Loucy (cell line): Measurements from ENCODE around the gene MSANTD7.

Experiments used
- H2AFZ ChIP-seq: fragments of 200-600 bp; sonication (generic); 2 replicates; pipeline ENCODE4 v1.6.0; 2016; ENCODE audit warnings: antibody characterized with exemption, mild to moderate bottlenecking, low read length, moderate library complexity
- H3F3A ChIP-seq: fragments of 200-600 bp; 2 replicates; pipeline ENCODE4 v1.6.0; 2016; ENCODE audit warnings: antibody characterized with exemption, low read depth, mild to moderate bottlenecking
- H3K27me3 ChIP-seq: fragments of 200-600 bp; sonication (generic); 2 replicates; pipeline ENCODE4 v1.6.1; 2014; ENCODE audit warnings: low read length, mild to moderate bottlenecking; ENCODE audit not compliant: insufficient read depth, poor library complexity, severe bottlenecking
- H3K36me3 ChIP-seq: fragments of 200-600 bp; sonication (generic); 2 replicates; pipeline ENCODE4 v1.6.1; 2016; ENCODE audit warnings: low read length; ENCODE audit not compliant: insufficient read depth
- H3K4me1 ChIP-seq: fragments of 200-600 bp; sonication (generic); 2 replicates; pipeline ENCODE4 v1.5.1; 2014; ENCODE audit warnings: low read length, mild to moderate bottlenecking; ENCODE audit not compliant: insufficient read depth, poor library complexity, severe bottlenecking
- H3K4me2 ChIP-seq: fragments of 200-600 bp; sonication (generic); 2 replicates; pipeline ENCODE4 v1.6.0; 2014; ENCODE audit warnings: antibody characterized with exemption, low read length, low read depth, mild to moderate bottlenecking; ENCODE audit not compliant: poor library complexity, severe bottlenecking
- H3K4me3 ChIP-seq: fragments of 200-600 bp; sonication (generic); 2 replicates; pipeline ENCODE4 v1.5.1; 2014; ENCODE audit warnings: low read length, mild to moderate bottlenecking, mixed read lengths; ENCODE audit not compliant: poor library complexity, severe bottlenecking
- H3K79me2 ChIP-seq: fragments of 200-600 bp; sonication (generic); 2 replicates; pipeline ENCODE4 v1.6.1; 2014; ENCODE audit warnings: low read length; ENCODE audit not compliant: insufficient read depth
- H3K9ac ChIP-seq: fragments of 200-600 bp; sonication (generic); 2 replicates; pipeline ENCODE4 v1.6.0; 2014; ENCODE audit warnings: mild to moderate bottlenecking, low read depth, low read length, moderate library complexity; ENCODE audit not compliant: poor library complexity, severe bottlenecking
- H3K9me2 ChIP-seq: fragments of 200-600 bp; sonication (generic); replicated peaks from 2 replicates; pipeline ENCODE4 v1.6.1; 2016; ENCODE audit warnings: low read depth, low read length, mixed read lengths
- H3K9me3 ChIP-seq: fragments of 200-600 bp; sonication (generic); 2 replicates; pipeline ENCODE4 v1.6.1; 2014; ENCODE audit warnings: mild to moderate bottlenecking, antibody characterized with exemption, low read length, low read depth; ENCODE audit not compliant: insufficient read depth
- H4K20me1 ChIP-seq: fragments of 200-600 bp; sonication (generic); 2 replicates; pipeline ENCODE4 v1.6.0; 2014; ENCODE audit warnings: antibody characterized with exemption, low read length, mild to moderate bottlenecking; ENCODE audit not compliant: insufficient read depth, poor library complexity, severe bottlenecking
- EZH2phosphoT487 ChIP-seq: fragments of 200-600 bp; IDR thresholded peaks from 2 replicates; pipeline ENCODE4 v1.6.1; 2018; ENCODE audit warnings: antibody characterized with exemption, mild to moderate bottlenecking, moderate library complexity, borderline replicate concordance
- TF ChIP-seq, protein P1 (sequence below): fragments of 200-600 bp; sonication (generic); conservative IDR thresholded peaks from 2 replicates; pipeline ENCODE4 v1.5.1; 2014; ENCODE audit warnings: mild to moderate bottlenecking, antibody characterized with exemption, low read length

The MSANTD7 gene

DNA sequence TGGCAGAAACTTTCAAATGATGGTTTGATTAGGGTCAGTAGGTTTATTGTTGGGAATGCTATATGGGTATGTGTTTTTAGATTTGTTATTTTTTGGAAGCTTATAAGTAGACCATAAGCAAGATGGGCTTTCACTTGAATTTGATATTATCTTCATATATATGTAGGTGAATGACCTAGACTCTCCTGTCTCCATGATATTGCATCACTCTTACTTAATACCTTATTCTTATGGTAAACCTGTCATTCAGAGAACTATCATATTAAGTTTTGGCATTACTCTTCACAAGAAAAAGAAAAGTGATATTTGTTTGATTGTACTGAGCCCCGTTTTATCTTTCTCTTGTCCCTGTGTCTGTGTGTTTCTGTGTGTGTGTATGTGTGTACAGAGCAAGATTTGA lies 17.3 kb downstream of the MSANTD7 start:
- Histone ChIP-seq H2AFZ (no peak overlapping the region), H3K9me2 (no peaks in the 10 kb centered on the region), H3F3A (no peaks in the 10 kb centered on the region), H3K36me3 (peaks cover 28% of the 10 kb centered on the region), H3K79me2 (no peaks in the 10 kb centered on the region), H3K9ac (no peak overlapping the region), H4K20me1 (no peaks in the 10 kb centered on the region), H3K27me3 (no peaks in the 10 kb centered on the region), H3K9me3 (no peaks in the 10 kb centered on the region), H3K4me2 (no peak overlapping the region), H3K4me3 (no peak overlapping the region), H3K4me1 (no peaks in the 10 kb centered on the region)
- TF ChIP-seq, protein P1, sequence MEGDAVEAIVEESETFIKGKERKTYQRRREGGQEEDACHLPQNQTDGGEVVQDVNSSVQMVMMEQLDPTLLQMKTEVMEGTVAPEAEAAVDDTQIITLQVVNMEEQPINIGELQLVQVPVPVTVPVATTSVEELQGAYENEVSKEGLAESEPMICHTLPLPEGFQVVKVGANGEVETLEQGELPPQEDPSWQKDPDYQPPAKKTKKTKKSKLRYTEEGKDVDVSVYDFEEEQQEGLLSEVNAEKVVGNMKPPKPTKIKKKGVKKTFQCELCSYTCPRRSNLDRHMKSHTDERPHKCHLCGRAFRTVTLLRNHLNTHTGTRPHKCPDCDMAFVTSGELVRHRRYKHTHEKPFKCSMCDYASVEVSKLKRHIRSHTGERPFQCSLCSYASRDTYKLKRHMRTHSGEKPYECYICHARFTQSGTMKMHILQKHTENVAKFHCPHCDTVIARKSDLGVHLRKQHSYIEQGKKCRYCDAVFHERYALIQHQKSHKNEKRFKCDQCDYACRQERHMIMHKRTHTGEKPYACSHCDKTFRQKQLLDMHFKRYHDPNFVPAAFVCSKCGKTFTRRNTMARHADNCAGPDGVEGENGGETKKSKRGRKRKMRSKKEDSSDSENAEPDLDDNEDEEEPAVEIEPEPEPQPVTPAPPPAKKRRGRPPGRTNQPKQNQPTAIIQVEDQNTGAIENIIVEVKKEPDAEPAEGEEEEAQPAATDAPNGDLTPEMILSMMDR = no peak
- TF ChIP-seq EZH2phosphoT487 = no peak

DNA sequence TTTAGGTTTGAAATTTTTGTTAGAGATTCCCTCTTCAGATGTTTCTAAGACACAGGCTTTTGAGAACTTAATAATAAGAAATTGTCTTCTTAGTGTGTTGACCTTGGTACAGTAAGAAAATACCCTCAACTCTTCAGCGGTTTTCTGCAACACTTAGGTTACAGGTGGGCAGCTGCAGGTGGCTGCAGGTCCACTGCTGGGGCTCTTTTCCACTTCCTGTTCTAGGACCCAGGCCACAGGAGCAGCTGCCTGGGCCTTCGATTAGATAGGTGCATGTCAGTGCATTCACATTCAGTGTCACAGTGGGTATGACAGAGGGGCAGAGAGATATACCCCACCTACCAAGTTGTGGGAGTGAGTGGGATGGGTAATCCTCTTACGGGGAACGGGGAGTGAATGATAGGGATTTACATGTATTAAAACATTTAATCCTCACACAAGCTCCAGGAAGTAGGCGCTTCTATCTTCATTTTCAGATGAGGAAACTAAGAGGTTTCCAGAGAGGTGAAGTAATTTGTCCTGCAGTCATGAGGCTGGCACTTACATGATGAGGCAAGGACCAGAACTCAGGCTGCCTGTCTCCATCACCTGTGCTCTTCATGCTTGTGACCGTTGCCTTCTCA lies 20.3 kb downstream of the MSANTD7 start:
- Histone ChIP-seq H3K36me3 (peaks cover 32% of the 10 kb centered on the region), H3K4me2 (no peak overlapping the region), H4K20me1 (no peaks in the 10 kb centered on the region), H3K9me3 (no peaks in the 10 kb centered on the region), H3K9me2 (no peaks in the 10 kb centered on the region), H2AFZ (no peak overlapping the region), H3K9ac (no peak overlapping the region), H3K4me3 (no peak overlapping the region), H3K27me3 (no peaks in the 10 kb centered on the region), H3K79me2 (no peaks in the 10 kb centered on the region), H3K4me1 (peaks cover 6% of the 10 kb centered on the region), H3F3A (0 out of 2 replicates have a peak, but pooled peaks cover under 1% of the 10 kb centered on the region)
- no peak for TF ChIP-seq EZH2phosphoT487
- TF ChIP-seq, protein P1 = no peak

DNA sequence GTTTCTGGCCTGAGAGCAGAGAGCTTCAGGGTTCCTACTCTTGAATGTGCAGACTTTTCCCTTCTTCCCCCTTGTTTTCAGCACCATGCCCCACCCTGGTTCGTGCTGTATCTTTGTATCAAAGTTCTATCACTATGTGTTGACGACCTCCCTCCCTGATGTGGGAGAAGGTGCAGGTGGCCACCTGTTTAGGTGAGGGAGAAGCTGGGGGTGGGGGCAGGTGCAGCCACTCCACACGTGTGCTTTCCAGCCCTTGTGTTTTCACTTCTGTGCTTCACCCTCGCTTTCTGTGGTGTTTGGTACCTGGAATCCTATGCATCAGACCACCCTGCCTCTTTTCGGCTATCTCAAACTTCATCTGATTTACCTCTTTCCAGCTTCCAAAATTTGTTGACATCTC lies 20.9 kb downstream of the MSANTD7 start:
- Histone ChIP-seq H3K4me2 (no peak overlapping the region), H3K36me3 (peaks cover 30% of the 10 kb centered on the region; the same call in 1 of the 2 replicates)

More for the DNA sequence above, 20.9 kb downstream of the MSANTD7 start:
- H3K4me3 ChIP-seq = no peak overlapping the region
- 0 out of 2 replicates have a peak, but pooled peaks cover 3% of the 10 kb centered on the region for H3F3A ChIP-seq
- no peak overlapping the region for H2AFZ ChIP-seq
- H3K9me2 ChIP-seq = no peaks in the 10 kb centered on the region
- H4K20me1 ChIP-seq = no peaks in the 10 kb centered on the region
- H3K9me3 ChIP-seq = no peaks in the 10 kb centered on the region
- H3K4me1 ChIP-seq = peaks cover 12% of the 10 kb centered on the region
- H3K9ac ChIP-seq = no peak overlapping the region
- no peak for TF ChIP-seq EZH2phosphoT487
- TF ChIP-seq, protein P1 = no peak
- H3K27me3 ChIP-seq = no peaks in the 10 kb centered on the region
- H3K79me2 ChIP-seq = no peaks in the 10 kb centered on the region
